ENCODE data around the gene ARIH1. TPM values are rescaled to one million over a fixed set of nuclear protein-coding genes. Genes with fewer than 3 reads are reported as not detected.

Gene ARIH1
- total and polyA plus RNA-seq, 2 experiments from 2014 or later = 30.5 to 48.6 TPM

- Mint-ChIP-seq H3K9me3 (no peaks in the 10 kb centered on the region), H3K4me3 (peak overlapping the region; percentile 99), H3K4me1 (peaks cover 18% of the 10 kb centered on the region), H3K27ac (peak overlapping the region; percentile 94), H3K36me3 (ENCODE audit: low read depth) (peaks cover 38% of the 10 kb centered on the region), H3K27me3 (ENCODE audit: insufficient read depth, low read depth, poor library complexity) (peaks cover 2% of the 10 kb centered on the region)
- Histone ChIP-seq H3K4me2 (peak overlapping the region; percentile 86), H3K4me3 (peak overlapping the region; percentile 97), H3K27me3 (ENCODE audit: insufficient read depth) (no peaks in the 10 kb centered on the region), H4K20me1 (replicated peaks; ENCODE audit: insufficient read depth) (peaks cover 39% of the 10 kb centered on the region), H3F3A (replicated peaks; ENCODE audit: low read depth) (0 out of 2 replicates have a peak, but pooled peaks cover 4% of the 10 kb centered on the region), H3K36me3 (ENCODE audit: insufficient read depth) (0 out of 2 replicates have a peak, but pooled peaks cover 6% of the 10 kb centered on the region), H3K4me1 (ENCODE audit: insufficient read depth) (peaks cover 18% of the 10 kb centered on the region; the same call in 1 of the 2 replicates), H3K79me2 (replicated peaks; ENCODE audit: insufficient read depth) (peaks cover 52% of the 10 kb centered on the region), H3K27ac (ENCODE audit: low read depth) (peak overlapping the region; percentile 98), H2AFZ (no peak overlapping the region), H3K9me2 (ENCODE audit: insufficient read depth) (no peaks in the 10 kb centered on the region)
- no peak for TF ChIP-seq ZNF331 (CRISPR knock-in tag; IDR thresholded peaks at IDR 0.05; ENCODE audit: low read depth)
- TF ChIP-seq ETS1 (IDR thresholded peaks at IDR 0.05) = no peak
- no peak for TF ChIP-seq JUNB (IDR thresholded peaks at IDR 0.05; ENCODE audit: unreplicated experiment)
- TF ChIP-seq EZH2 (IDR thresholded peaks at IDR 0.05; ENCODE audit: low read depth, unreplicated experiment) = no peak
- TF ChIP-seq EZH2phosphoT487 (IDR thresholded peaks at IDR 0.05; ENCODE audit: unreplicated experiment) = no peak
- no peak for TF ChIP-seq CREB1 (CRISPR knock-in tag; IDR thresholded peaks at IDR 0.05; ENCODE audit: low read depth)
- DNase-seq (ENCODE audit: low spot score) = no peak
- peak; percentile 25 for ATAC-seq
These were observed 359 bp downstream of the ARIH1 start for GRCh38 chr15:72474466-72474911.

GRCh38 chr15:72474912-72475628, 940 bp downstream of the ARIH1 start:
- Histone ChIP-seq H3K36me3 (ENCODE audit: insufficient read depth) (0 out of 2 replicates have a peak, but pooled peaks cover 6% of the 10 kb centered on the region), H3K4me3 (peak overlapping the region; percentile 97), H3K27me3 (ENCODE audit: insufficient read depth) (no peaks in the 10 kb centered on the region), H3K79me2 (replicated peaks; ENCODE audit: insufficient read depth) (peaks cover 58% of the 10 kb centered on the region), H3K4me1 (ENCODE audit: insufficient read depth) (peaks cover 18% of the 10 kb centered on the region; the same call in 1 of the 2 replicates), H3K27ac (ENCODE audit: low read depth) (peak overlapping the region; percentile 88), H3K9me2 (ENCODE audit: insufficient read depth) (no peaks in the 10 kb centered on the region), H3F3A (replicated peaks; ENCODE audit: low read depth) (0 out of 2 replicates have a peak, but pooled peaks cover 4% of the 10 kb centered on the region), H2AFZ (no peak overlapping the region), H3K4me2 (peak overlapping the region; percentile 86), H4K20me1 (replicated peaks; ENCODE audit: insufficient read depth) (peaks cover 41% of the 10 kb centered on the region)
- no peaks in the 10 kb centered on the region for H3K9me3 Mint-ChIP-seq
- peaks cover 43% of the 10 kb centered on the region for H3K36me3 Mint-ChIP-seq (ENCODE audit: low read depth)
- peak overlapping the region; percentile 94 for H3K27ac Mint-ChIP-seq
- ATAC-seq (peak; percentile 57), DNase-seq (ENCODE audit: low spot score) (peak; percentile 74)
- H3K4me3 Mint-ChIP-seq = peak overlapping the region; percentile 99
- peaks cover 18% of the 10 kb centered on the region for H3K4me1 Mint-ChIP-seq
- peaks cover 2% of the 10 kb centered on the region for H3K27me3 Mint-ChIP-seq (ENCODE audit: insufficient read depth, low read depth, poor library complexity)
- no peak for TF ChIP-seq EZH2 (IDR thresholded peaks at IDR 0.05; ENCODE audit: low read depth, unreplicated experiment)
- no peak for TF ChIP-seq STAT1 (IDR thresholded peaks at IDR 0.05; ENCODE audit: unreplicated experiment)
- no peak for TF ChIP-seq JUNB (IDR thresholded peaks at IDR 0.05; ENCODE audit: unreplicated experiment)
- TF ChIP-seq EZH2phosphoT487 (IDR thresholded peaks at IDR 0.05; ENCODE audit: unreplicated experiment) = no peak
- no peak for TF ChIP-seq ZNF114 (CRISPR knock-in tag; IDR thresholded peaks at IDR 0.05)
- no peak for TF ChIP-seq POLR2AphosphoS5 (IDR thresholded peaks at IDR 0.05; ENCODE audit: low read depth)
- TF ChIP-seq REST (IDR thresholded peaks at IDR 0.05; ENCODE audit: unreplicated experiment) = no peak
- TF ChIP-seq ETS1 (IDR thresholded peaks at IDR 0.05) = no peak
- no peak for TF ChIP-seq NANOG (IDR thresholded peaks at IDR 0.05; ENCODE audit: borderline replicate concordance)
- TF ChIP-seq CREB1 (CRISPR knock-in tag; IDR thresholded peaks at IDR 0.05; ENCODE audit: low read depth) = no peak
- no peak for TF ChIP-seq ZNF331 (CRISPR knock-in tag; IDR thresholded peaks at IDR 0.05; ENCODE audit: low read depth)
